ENCODE measurements around the gene CDCP1.

DNA sequence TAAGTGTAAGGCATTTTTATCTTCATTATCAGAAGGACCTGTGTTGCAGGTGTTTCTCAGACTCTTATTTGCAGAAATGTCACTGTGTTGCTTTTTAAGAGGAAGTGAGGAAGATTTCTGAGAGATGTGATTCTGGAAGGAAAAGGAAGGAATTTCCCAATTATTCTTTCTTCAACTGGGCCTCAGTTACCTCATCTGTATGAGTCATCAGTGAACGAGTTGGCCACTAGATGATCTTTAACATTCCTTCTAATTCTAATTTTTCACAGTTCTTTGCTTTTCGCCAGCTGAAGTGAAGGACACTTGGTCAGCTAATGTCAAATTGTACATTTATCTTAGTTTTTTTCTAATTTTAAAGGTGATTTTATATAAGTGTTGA lies 91.2 kb downstream of the CDCP1 start:
- TF ChIP-seq, protein P1, sequence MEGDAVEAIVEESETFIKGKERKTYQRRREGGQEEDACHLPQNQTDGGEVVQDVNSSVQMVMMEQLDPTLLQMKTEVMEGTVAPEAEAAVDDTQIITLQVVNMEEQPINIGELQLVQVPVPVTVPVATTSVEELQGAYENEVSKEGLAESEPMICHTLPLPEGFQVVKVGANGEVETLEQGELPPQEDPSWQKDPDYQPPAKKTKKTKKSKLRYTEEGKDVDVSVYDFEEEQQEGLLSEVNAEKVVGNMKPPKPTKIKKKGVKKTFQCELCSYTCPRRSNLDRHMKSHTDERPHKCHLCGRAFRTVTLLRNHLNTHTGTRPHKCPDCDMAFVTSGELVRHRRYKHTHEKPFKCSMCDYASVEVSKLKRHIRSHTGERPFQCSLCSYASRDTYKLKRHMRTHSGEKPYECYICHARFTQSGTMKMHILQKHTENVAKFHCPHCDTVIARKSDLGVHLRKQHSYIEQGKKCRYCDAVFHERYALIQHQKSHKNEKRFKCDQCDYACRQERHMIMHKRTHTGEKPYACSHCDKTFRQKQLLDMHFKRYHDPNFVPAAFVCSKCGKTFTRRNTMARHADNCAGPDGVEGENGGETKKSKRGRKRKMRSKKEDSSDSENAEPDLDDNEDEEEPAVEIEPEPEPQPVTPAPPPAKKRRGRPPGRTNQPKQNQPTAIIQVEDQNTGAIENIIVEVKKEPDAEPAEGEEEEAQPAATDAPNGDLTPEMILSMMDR (IDR thresholded peaks at IDR 0.05; ENCODE audit: low read length) = no peak
- no peak for TF ChIP-seq EZH2 (IDR thresholded peaks at IDR 0.05; ENCODE audit: borderline replicate concordance, low read length)
